IMR-90 (cell line): ENCODE results near the gene KDM1A. TPM values are rescaled to one million over a fixed set of nuclear protein-coding genes. Genes with fewer than 3 reads are reported as not detected.

Source experiments
- ATAC-seq: fragments of 200-7000 bp; cut with Tn5 transposase; 2 replicates; pipeline ENCODE4 v1.9.1; 2020; ENCODE audit warnings: low read depth, mild to moderate bottlenecking, moderate library complexity
- BruUV-seq: library from RNA; stranded (reverse); fragments of 400-500 nt; replicated peaks from 2 replicates; lab custom pipeline; 2021; lab: Mats Ljungman, UMichigan
- CTCF ChIA-PET: fragments of 300-600 bp; formaldehyde crosslinking; extraction: SDS; loops from one replicate; lab custom pipeline; 2021; ENCODE audit warnings: antibody characterized with exemption; lab: Yijun Ruan, JAX
- POLR2A ChIA-PET: fragments of 300-600 bp; sonication (Branson Sonifier 250); formaldehyde crosslinking; loops from one replicate; lab custom pipeline; 2022; ENCODE audit warnings: antibody characterized with exemption; ENCODE audit not compliant: unreplicated experiment; lab: Charles Lee
- DNase-seq: peaks from one replicate; pipeline ENCODE4 v3.0.0; 2013
- H2AFZ ChIP-seq: replicated peaks from 2 replicates; pipeline ENCODE3; 2013; ENCODE audit warnings: low read length, mild to moderate bottlenecking; ENCODE audit not compliant: poor library complexity
- H2AK5ac ChIP-seq: 2 replicates; pipeline ENCODE4 v1.6.1; 2013; ENCODE audit warnings: low read depth, low read length, inconsistent platforms
- H2AK9ac ChIP-seq: replicated peaks from 2 replicates; pipeline ENCODE3; 2013; ENCODE audit warnings: mild to moderate bottlenecking, low read depth, low read length, moderate library complexity; ENCODE audit not compliant: poor library complexity
- H2BK120ac ChIP-seq: 2 replicates; pipeline ENCODE4 v1.6.1; 2013; ENCODE audit warnings: low read depth, low read length, inconsistent platforms
- H2BK15ac ChIP-seq: 3 replicates; pipeline ENCODE4 v1.6.1; 2013; ENCODE audit warnings: low read depth, low read length, inconsistent platforms
- H2BK20ac ChIP-seq: 2 replicates; pipeline ENCODE4 v1.6.1; 2013; ENCODE audit warnings: low read depth, mild to moderate bottlenecking, inconsistent platforms, low read length, moderate library complexity
- H2BK5ac ChIP-seq: 2 replicates; pipeline ENCODE4 v1.6.1; 2013; ENCODE audit warnings: mild to moderate bottlenecking, low read depth, low read length, inconsistent platforms; ENCODE audit not compliant: poor library complexity, severe bottlenecking
- H3K14ac ChIP-seq: replicated peaks from 2 replicates; pipeline ENCODE4 v1.6.1; 2013; ENCODE audit warnings: low read depth, low read length, inconsistent platforms
- H3K18ac ChIP-seq: 2 replicates; pipeline ENCODE4 v1.6.1; 2013; ENCODE audit warnings: low read depth, low read length, control low read depth
- H3K23ac ChIP-seq: 2 replicates; pipeline ENCODE4 v1.6.1; 2013; ENCODE audit warnings: low read depth, low read length, inconsistent platforms
- H3K27ac ChIP-seq: 2 replicates; pipeline ENCODE4 v1.5.1; 2013; ENCODE audit warnings: mild to moderate bottlenecking, control low read depth, low read length; ENCODE audit not compliant: insufficient read depth
- H3K27me3 ChIP-seq: 2 replicates; pipeline ENCODE4 v1.6.1; 2013; ENCODE audit warnings: low read length; ENCODE audit not compliant: control insufficient read depth, insufficient read depth
- H3K36me3 ChIP-seq: 2 replicates; pipeline ENCODE4 v1.6.1; 2013; ENCODE audit warnings: low read length, mixed read lengths; ENCODE audit not compliant: control insufficient read depth, insufficient read depth
- H3K4ac ChIP-seq: 2 replicates; pipeline ENCODE4 v1.6.1; 2013; ENCODE audit warnings: low read depth, low read length, inconsistent platforms
- H3K4me1 ChIP-seq: 2 replicates; pipeline ENCODE4 v1.6.1; 2013; ENCODE audit warnings: low read length, mixed read lengths; ENCODE audit not compliant: control insufficient read depth, insufficient read depth
- H3K4me2 ChIP-seq: 2 replicates; pipeline ENCODE4 v1.6.1; 2013; ENCODE audit warnings: low read depth, mild to moderate bottlenecking, control low read depth, low read length, moderate library complexity
- H3K4me3 ChIP-seq: 2 replicates; pipeline ENCODE4 v1.5.1; 2013; ENCODE audit warnings: low read depth, mild to moderate bottlenecking, control low read depth, low read length, moderate library complexity; ENCODE audit not compliant: insufficient read depth
- H3K56ac ChIP-seq: 2 replicates; pipeline ENCODE4 v1.6.1; 2013; ENCODE audit warnings: low read length, inconsistent platforms; ENCODE audit not compliant: insufficient read depth; ENCODE audit errors: extremely low read depth
- H3K79me1 ChIP-seq, 2 experiments: 2 replicates each; pipeline ENCODE4 v1.6.1; 2013; ENCODE audit warnings: low read length in 2 of 2, inconsistent platforms in 1 of 2, low read depth in 1 of 2
- H3K9ac ChIP-seq: 2 replicates; pipeline ENCODE4 v1.6.1; 2013; ENCODE audit warnings: low read depth, low read length, control low read depth
- H3K9me1 ChIP-seq: 2 replicates; pipeline ENCODE4 v1.6.1; 2013; ENCODE audit warnings: low read length, inconsistent platforms; ENCODE audit not compliant: insufficient read depth
- H3K9me3 ChIP-seq: 2 replicates; pipeline ENCODE4 v1.6.1; 2013; ENCODE audit warnings: low read length; ENCODE audit not compliant: control insufficient read depth, insufficient read depth
- H4K20me1 ChIP-seq: 2 replicates; pipeline ENCODE4 v1.6.1; 2013; ENCODE audit warnings: low read length, inconsistent platforms; ENCODE audit not compliant: insufficient read depth
- H4K5ac ChIP-seq: 2 replicates; pipeline ENCODE4 v1.6.1; 2013; ENCODE audit warnings: mild to moderate bottlenecking, low read depth, low read length, control low read depth
- H4K8ac ChIP-seq, 2 experiments: 2 replicates each; pipeline ENCODE4 v1.6.1; 2013; ENCODE audit warnings: low read depth in 2 of 2, low read length in 2 of 2, control low read depth in 1 of 2, inconsistent platforms in 1 of 2
- H4K91ac ChIP-seq: 2 replicates; pipeline ENCODE4 v1.6.1; 2013; ENCODE audit warnings: low read depth, low read length, inconsistent platforms; ENCODE audit not compliant: insufficient read depth
- BHLHE40 ChIP-seq: fragments of 150-350 bp; IDR thresholded peaks from 2 replicates; pipeline ENCODE4 v1.6.1; 2016; ENCODE audit warnings: mild to moderate bottlenecking, low read depth, low read length
- CEBPB ChIP-seq: IDR thresholded peaks from 2 replicates; pipeline ENCODE4 v1.6.1; 2012; ENCODE audit warnings: low read depth, low read length, improper control_type of control experiment
- CHD1 ChIP-seq: IDR thresholded peaks from 2 replicates; pipeline ENCODE4 v1.6.1; 2012; ENCODE audit warnings: low read depth, low read length, improper control_type of control experiment
- CTCF ChIP-seq: conservative IDR thresholded peaks from 2 replicates; pipeline ENCODE4 v1.5.1; 2012; ENCODE audit warnings: mild to moderate bottlenecking, low read depth, low read length, improper control_type of control experiment
- FOS ChIP-seq: fragments of 150-350 bp; IDR thresholded peaks from 2 replicates; pipeline ENCODE4 v1.6.1; 2016; ENCODE audit warnings: low read depth, low read length
- MAFK ChIP-seq: IDR thresholded peaks from 2 replicates; pipeline ENCODE4 v1.6.1; 2012; ENCODE audit warnings: low read depth, low read length, improper control_type of control experiment
- MAZ ChIP-seq: IDR thresholded peaks from 2 replicates; pipeline ENCODE4 v1.6.1; 2012; ENCODE audit warnings: low read depth, mild to moderate bottlenecking, low read length, improper control_type of control experiment, moderate library complexity, borderline replicate concordance
- MXI1 ChIP-seq: IDR thresholded peaks from 2 replicates; pipeline ENCODE4 v1.6.1; 2012; ENCODE audit warnings: low read depth, mild to moderate bottlenecking, low read length, moderate library complexity, borderline replicate concordance
- NFE2L2 ChIP-seq: fragments of 150-350 bp; IDR thresholded peaks from 2 replicates; pipeline ENCODE4 v1.6.1; 2016; ENCODE audit warnings: low read depth, mild to moderate bottlenecking, low read length
- RAD21 ChIP-seq: IDR thresholded peaks from 2 replicates; pipeline ENCODE4 v1.6.1; 2012; ENCODE audit warnings: low read length, improper control_type of control experiment
- RCOR1 ChIP-seq: IDR thresholded peaks from 2 replicates; pipeline ENCODE4 v1.6.1; 2012; ENCODE audit warnings: mild to moderate bottlenecking, low read length, improper control_type of control experiment; ENCODE audit not compliant: insufficient replicate concordance
- USF2 ChIP-seq: fragments of 150-350 bp; IDR thresholded peaks from 2 replicates; pipeline ENCODE4 v1.6.1; 2017; ENCODE audit warnings: mild to moderate bottlenecking, antibody characterized with exemption, low read length, low read depth
- WGBS, 2 experiments: methylation state at CpG; one replicate each; pipeline versions ENCODE4 v1.1.5 to v1.1.7; 2013; ENCODE audit warnings: missing lambda C conversion rate in 2 of 2; ENCODE audit not compliant: insufficient read length in 1 of 2; ENCODE audit errors: extremely low coverage in 2 of 2; 5-methylcytosine and 5-hydroxymethylcytosine counted together
- dilution Hi-C: fragments of 300-500 bp; cut with HindIII; formaldehyde crosslinking; loops from one replicate; pipeline ENCODE4 v1.14.3; 2018; ENCODE audit warnings: low sequenced_read_pairs; ENCODE audit not compliant: unreplicated experiment
- in situ Hi-C: fragments of 300-500 bp; cut with MboI; formaldehyde crosslinking; loops from 3 replicates; pipeline ENCODE4 v1.14.3; 2019; ENCODE audit warnings: low sequenced_read_pairs, inconsistent platforms, mixed read lengths
- intact Hi-C: fragments of 100-400 bp; cut with micrococcal nuclease; formaldehyde crosslinking; loops from 2 replicates; pipeline ENCODE4 v1.10.0; 2022
- polyA plus RNA-seq, 3 experiments: library from polyadenylated mRNA; depleted of rRNA; stranded (reverse); fragments of >200 nt; gene quantifications; 2 replicates each; pipeline ENCODE4 v1.2.3, GENCODE V29; 2012; ENCODE audit warnings: low replicate concordance in 1 of 3
- total RNA-seq: library from RNA; depleted of rRNA; stranded (reverse); fragments of >200 nt; gene quantifications from 2 replicates; pipeline ENCODE4 v1.2.3, GENCODE V29; 2012

Gene KDM1A
- total and polyA plus RNA-seq, 2 of the 4 experiments (the other 2 are of a cell fraction) = 58.7 to 104 TPM

DNA sequence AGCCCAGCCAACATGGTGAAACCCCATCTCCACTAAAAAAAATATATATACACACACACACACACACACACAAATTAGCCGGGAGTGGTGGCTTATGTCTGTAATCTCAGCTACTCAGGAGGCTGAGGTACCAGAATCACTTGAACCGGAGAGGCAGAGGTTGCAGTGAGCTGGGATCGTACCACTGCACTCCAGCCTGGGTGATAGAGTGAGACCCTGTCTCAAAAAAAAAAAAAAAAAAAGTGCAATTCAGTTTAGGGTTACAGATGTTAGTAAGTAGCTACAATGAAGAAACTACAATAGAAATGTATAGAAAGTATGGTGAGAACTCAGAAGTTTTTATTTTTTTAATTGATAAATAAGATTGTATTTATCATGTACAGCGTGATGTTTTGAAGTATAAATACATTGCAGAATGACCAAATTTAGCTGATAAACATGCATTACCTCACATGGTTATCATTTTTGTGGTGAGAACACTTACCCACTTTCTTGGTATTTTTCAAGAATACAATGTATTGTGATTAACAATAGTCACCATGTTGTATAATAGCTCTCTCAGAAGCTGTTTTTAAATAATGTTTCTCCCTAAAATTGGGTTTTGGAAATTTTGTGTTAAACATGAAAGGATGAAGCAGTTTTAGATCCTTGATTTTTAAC, 17.9 kb downstream of the KDM1A start:
- no peak overlapping the region for H4K5ac ChIP-seq
- no peak overlapping the region for H3K56ac ChIP-seq
- no peak overlapping the region for H3K18ac ChIP-seq
- intact Hi-C loops (loop anchor here (2.0 kb wide), 1 partner anchor 16 kb away; no protein-coding TSS in a partner anchor), in situ Hi-C loops (no loop called here), dilution Hi-C loops (no loop called here)
- H3K4me1 ChIP-seq = no peaks in the 10 kb centered on the region
- H3K79me1 ChIP-seq = peaks cover 13 to 66% of the 10 kb centered on the region in 2 experiments
- BruUV-seq = no TSS peak
- no peak overlapping the region for H3K4me3 ChIP-seq
- WGBS, 2 experiments = no CpG with 5 or more reads among the region's 4 CpGs
- no peak overlapping the region for H3K4ac ChIP-seq
- no peaks in the 10 kb centered on the region for H3K9me1 ChIP-seq
- no peaks in the 10 kb centered on the region for H3K9me3 ChIP-seq
- DNase-seq (no peak), ATAC-seq (no peak)
- H4K8ac ChIP-seq = no peak overlapping the region
- ChIA-PET POLR2A (no interaction called here), CTCF (no interaction called here)
- no peak overlapping the region for H2BK20ac ChIP-seq
- no peak overlapping the region for H2AK5ac ChIP-seq
- no peak overlapping the region for H2AK9ac ChIP-seq
- TF ChIP-seq FOS (no peak), CEBPB (no peak), MAFK (no peak), RCOR1 (no peak), CTCF (no peak), NFE2L2 (no peak), RAD21 (no peak), USF2 (no peak), CHD1 (no peak), MAZ (no peak), MXI1 (no peak), BHLHE40 (no peak)
- no peak overlapping the region for H4K91ac ChIP-seq
- no peak overlapping the region for H2BK15ac ChIP-seq
- H2BK5ac ChIP-seq = no peak overlapping the region
- no peak overlapping the region for H3K23ac ChIP-seq
- H3K27ac ChIP-seq = no peak overlapping the region
- no peak overlapping the region for H3K14ac ChIP-seq
- no peak overlapping the region for H3K4me2 ChIP-seq
- H3K36me3 ChIP-seq = 0 out of 2 replicates have a peak, but pooled peaks cover 2% of the 10 kb centered on the region
- peaks cover 33% of the 10 kb centered on the region for H4K20me1 ChIP-seq
- no peak overlapping the region for H2BK120ac ChIP-seq
- no peak overlapping the region for H3K9ac ChIP-seq
- no peak overlapping the region for H2AFZ ChIP-seq
- no peaks in the 10 kb centered on the region for H3K27me3 ChIP-seq
